NCI-H187 treated with DMSO at 0.1 percent for 48 hours (cell line): Measurements from ENCODE around the gene LRRC41.
"Not testable (repeated sequence)": the region's sequence is repeated elsewhere in the genome, so short reads cannot be mapped to it uniquely, and the experiment has no call there.

Source experiments
- DNase-seq: peaks from one replicate; lab custom pipeline; 2025; lab: John Stamatoyannopoulos, UW

The LRRC41 gene

GRCh38 chr1:46242918-46243317 is 60.5 kb downstream of the LRRC41 start:
- no peak for DNase-seq

GRCh38 chr1:46241733-46242132 is 61.7 kb downstream of the LRRC41 start:
- not testable (repeated sequence) for DNase-seq

GRCh38 chr1:46238865-46239264 is 64.6 kb downstream of the LRRC41 start:
- DNase-seq, result not testable (repeated sequence)

- DNase-seq, result no peak
Observed at GRCh38 chr1:46236882-46237281, 66.5 kb downstream of the LRRC41 start.

- DNase-seq, result not testable (repeated sequence)
Observed at GRCh38 chr1:46231231-46231630, 72.2 kb downstream of the LRRC41 start.
